ENCODE data around the gene PHOX2A.

PHOX2A gene

DNA sequence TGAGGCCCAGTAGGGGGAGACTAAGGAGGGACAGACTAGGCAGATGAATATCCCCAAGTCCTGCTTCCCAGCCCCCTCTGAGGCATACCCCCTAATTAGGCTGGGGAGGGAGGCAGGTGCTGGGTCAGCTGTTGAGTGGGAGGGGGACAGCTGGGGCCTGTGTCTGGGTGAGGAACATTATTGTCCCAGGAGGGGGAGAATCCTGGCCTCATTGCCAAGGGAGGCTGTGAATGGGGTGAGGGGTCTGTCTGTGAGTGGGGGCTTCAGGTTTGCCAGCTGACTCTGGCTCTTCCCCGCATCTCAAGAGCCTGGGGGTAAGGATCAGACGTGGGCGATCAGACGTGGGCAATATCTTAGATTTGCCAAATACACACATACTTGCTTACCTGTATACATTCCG is 17.3 kb downstream of the PHOX2A start:
- Histone ChIP-seq H3K9ac (ENCODE audit: low read depth, low read length) (no peak overlapping the region), H3K36me3 (ENCODE audit: insufficient read depth, low read length) (peaks cover 47% of the 10 kb centered on the region), H3K27ac (ENCODE audit: low read depth, low read length) (no peak overlapping the region), H3K27me3 (ENCODE audit: insufficient read depth, low read length) (no peaks in the 10 kb centered on the region), H3K4me1 (ENCODE audit: insufficient read depth, low read length) (peaks cover 20% of the 10 kb centered on the region), H3K4me3 (ENCODE audit: low read length) (no peak overlapping the region), H3K9me3 (ENCODE audit: insufficient read depth, low read depth, low read length) (no peaks in the 10 kb centered on the region)
- WGBS, result 84% methylated on average over 5 of the region's 5 CpGs

DNA sequence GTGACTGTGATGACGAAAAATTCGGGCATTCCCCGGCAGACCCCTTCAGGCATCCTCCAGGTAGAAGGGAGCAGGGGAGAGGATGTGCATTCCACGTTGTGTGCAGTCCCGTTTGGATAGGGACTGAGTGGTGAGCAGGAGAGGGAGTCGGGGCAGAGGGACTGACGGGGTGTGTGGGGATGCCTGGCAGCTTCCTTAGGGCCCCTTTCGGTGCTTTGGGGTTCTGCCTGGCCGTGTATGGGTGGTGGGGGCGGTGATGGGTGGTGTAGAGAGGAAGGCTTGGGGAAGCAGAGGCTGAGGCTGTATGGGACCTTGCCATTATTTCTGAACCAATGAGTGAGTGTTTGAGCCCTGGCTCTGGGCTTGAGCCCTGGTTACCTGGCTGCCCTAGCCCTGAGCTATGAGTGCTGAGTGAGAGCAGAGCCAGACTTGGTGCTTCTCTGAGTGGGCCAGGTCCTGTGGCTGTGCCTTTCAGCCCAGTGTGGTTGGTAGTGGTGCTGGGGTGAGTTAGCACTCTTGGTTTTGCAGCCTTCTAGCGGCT is 18.5 kb downstream of the PHOX2A start:
- 8% methylated on average over 11 of the region's 11 CpGs for WGBS
- H3K4me3 ChIP-seq (ENCODE audit: low read length), result peak overlapping the region; percentile 92

DNA sequence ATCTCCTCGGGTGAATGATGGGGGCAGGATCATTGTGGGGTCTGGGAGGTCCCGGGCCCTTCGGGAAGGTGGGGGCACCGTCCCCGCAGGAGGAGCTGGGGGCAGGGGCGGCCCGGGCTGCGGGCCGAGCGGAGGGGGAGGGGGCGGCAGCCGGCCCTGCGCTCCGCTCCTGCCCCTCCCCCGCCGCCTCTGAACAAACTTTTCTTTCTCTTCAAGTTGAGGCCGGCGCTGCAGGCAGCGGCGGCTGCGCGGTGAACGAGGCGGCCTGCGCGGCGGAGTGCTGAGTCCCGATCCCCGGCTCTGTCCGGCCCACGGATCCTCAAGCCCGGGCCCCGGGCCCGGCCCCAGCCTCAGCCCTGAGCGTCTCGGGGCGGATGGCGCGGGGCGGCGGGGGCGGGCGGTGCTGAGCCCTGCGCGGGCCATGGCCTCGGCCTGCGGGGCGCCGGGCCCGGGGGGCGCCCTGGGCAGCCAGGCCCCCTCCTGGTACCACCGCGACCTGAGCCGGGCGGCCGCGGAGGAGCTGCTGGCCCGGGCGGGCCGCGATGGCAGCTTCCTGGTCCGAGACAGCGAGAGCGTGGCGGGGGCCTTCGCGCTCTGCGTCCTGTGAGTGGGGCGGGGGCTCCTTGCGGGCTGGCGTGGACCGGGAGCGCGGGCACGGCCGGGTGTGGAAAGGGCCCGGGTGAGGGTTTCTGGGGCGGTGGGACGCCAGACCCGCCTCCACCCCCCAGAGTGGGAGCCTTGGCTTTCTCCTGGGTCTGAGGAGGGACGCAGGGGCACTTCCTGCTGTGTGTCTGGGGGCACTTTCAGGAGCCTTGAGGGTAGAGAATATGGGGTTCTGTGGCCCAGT is 19.2 kb downstream of the PHOX2A start, which contains the start of gene INPPL1:
Gene INPPL1, plus strand, starts transcription at position 204 of the 847 bp plus-strand sequence. Its CDS starts 218 bp downstream, at position 422.
- under 1% methylated on average over 81 of the region's 81 CpGs for WGBS
- H3K4me3 ChIP-seq (ENCODE audit: low read length), result peak within 1 kb of the TSS; percentile 92
- peaks cover 20% of the 10 kb centered on the region for H3K4me1 ChIP-seq (ENCODE audit: insufficient read depth, low read length)

More for the DNA sequence above, 18.5 kb downstream of the PHOX2A start:
- Histone ChIP-seq H3K36me3 (ENCODE audit: insufficient read depth, low read length) (peaks cover 35% of the 10 kb centered on the region), H3K9me3 (ENCODE audit: insufficient read depth, low read depth, low read length) (no peaks in the 10 kb centered on the region), H3K27ac (ENCODE audit: low read depth, low read length) (no peak overlapping the region), H3K9ac (ENCODE audit: low read depth, low read length) (peak overlapping the region; percentile 87), H3K4me1 (ENCODE audit: insufficient read depth, low read length) (peaks cover 20% of the 10 kb centered on the region), H3K27me3 (ENCODE audit: insufficient read depth, low read length) (no peaks in the 10 kb centered on the region)

DNA sequence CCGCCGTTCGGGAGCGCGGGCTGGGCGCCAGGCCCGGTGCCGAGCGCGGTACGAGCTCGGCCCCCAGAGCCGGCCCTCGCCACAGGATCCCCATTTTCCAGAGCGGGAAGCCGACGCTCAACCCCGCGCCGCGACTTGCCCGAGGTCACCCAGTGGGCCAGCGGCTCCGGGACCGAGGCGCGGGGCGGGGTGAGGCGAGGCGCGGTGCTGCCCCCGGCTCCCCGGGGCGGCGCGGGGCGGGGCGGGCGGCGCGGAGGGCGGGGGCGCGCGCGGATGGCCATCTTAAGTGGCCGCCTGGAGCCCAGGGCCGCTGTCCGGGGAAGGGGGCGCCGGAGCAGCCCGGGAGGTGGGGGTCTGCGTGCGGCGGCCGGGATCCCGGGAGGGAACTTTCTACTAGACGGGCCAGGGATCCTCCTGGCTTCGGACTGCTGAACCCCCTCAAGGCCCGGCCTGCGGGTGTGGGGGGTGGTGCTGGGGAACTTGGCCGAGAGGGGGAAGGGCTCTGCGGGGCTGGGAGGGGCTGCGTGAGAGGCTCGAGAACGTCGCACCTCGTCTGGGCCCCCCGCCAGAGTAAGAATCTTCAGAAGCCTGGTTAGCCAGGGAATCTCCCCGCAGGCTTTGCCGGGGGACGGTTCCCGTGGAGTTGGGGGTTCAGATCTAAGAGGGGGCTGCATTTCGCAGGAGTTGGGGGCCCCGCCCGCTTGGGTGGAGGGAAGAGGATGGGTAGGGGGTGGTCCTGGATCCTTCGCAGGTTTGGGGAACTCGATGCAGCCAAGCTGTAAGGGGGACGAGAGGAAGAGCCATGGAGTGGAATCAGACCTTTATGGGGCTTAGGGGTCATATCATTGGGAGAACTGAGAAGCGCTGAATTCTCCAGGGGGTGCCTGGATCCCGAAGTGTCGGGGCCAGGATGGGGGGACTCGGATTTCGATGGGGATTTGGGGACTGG is 20.1 kb downstream of the PHOX2A start:
- H3K27me3 ChIP-seq (ENCODE audit: insufficient read depth, low read length), result no peaks in the 10 kb centered on the region
- peaks cover 20% of the 10 kb centered on the region for H3K4me1 ChIP-seq (ENCODE audit: insufficient read depth, low read length)
- no peaks in the 10 kb centered on the region for H3K9me3 ChIP-seq (ENCODE audit: insufficient read depth, low read depth, low read length)
- peaks cover 19% of the 10 kb centered on the region for H3K36me3 ChIP-seq (ENCODE audit: insufficient read depth, low read length)
- peak overlapping the region; percentile 96 for H3K27ac ChIP-seq (ENCODE audit: low read depth, low read length)
- H3K4me3 ChIP-seq (ENCODE audit: low read length), result peak overlapping the region; percentile 92
- peak overlapping the region; percentile 87 for H3K9ac ChIP-seq (ENCODE audit: low read depth, low read length)
- WGBS, result under 1% methylated on average over 84 of the region's 84 CpGs

More for the DNA sequence above, 19.2 kb downstream of the PHOX2A start, which contains the start of gene INPPL1:
- Histone ChIP-seq H3K9ac (ENCODE audit: low read depth, low read length) (peak within 1 kb of the TSS; percentile 87), H3K9me3 (ENCODE audit: insufficient read depth, low read depth, low read length) (no peaks in the 10 kb centered on the region), H3K36me3 (ENCODE audit: insufficient read depth, low read length) (peaks cover 28% of the 10 kb centered on the region), H3K27me3 (ENCODE audit: insufficient read depth, low read length) (no peaks in the 10 kb centered on the region), H3K27ac (ENCODE audit: low read depth, low read length) (peak within 1 kb of the TSS; percentile 96)

DNA sequence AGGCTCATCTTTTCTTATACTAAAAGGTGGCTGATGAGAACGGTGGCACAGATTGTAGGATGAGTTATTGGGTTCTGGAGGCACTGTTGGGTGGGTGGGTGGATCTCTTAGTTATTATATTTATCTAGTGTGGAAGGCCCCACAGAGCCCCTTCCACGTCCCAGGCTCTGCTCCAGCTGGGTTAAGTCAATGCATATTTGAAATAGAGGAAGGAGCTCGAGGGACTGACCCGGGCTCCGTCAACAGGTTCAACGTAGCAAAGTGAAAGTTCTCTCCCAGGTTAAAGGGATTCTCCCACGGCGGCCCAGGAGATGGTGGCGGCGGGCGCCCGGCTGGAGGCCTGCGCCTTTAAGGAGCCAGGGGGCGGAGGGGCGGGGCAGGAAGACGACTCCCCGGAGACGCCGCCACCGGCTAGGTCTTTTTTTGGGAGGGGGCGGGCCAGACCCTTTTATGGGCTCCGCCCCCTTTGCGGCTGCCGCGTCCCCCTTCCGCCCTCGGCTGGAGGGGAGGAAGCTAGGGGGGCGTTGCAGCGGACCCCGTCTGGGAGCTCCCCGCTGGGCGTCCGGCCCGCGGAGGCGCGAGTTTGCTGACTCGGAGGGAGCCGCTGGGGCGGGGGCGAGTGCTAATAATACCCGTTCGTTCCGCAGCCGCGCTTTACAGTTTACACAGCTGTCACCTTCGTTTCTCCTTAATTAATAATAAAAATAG is 20.9 kb downstream of the PHOX2A start:
- H3K9me3 ChIP-seq (ENCODE audit: insufficient read depth, low read depth, low read length), result no peaks in the 10 kb centered on the region
- peaks cover 20% of the 10 kb centered on the region for H3K4me1 ChIP-seq (ENCODE audit: insufficient read depth, low read length)
- H3K4me3 ChIP-seq (ENCODE audit: low read length), result peak overlapping the region; percentile 92
- peaks cover 11% of the 10 kb centered on the region for H3K36me3 ChIP-seq (ENCODE audit: insufficient read depth, low read length)
- peaks cover 4% of the 10 kb centered on the region; the same call in 1 of the 2 replicates for H3K27me3 ChIP-seq (ENCODE audit: insufficient read depth, low read length)
- WGBS, result under 1% methylated on average over 47 of the region's 47 CpGs
- H3K27ac ChIP-seq (ENCODE audit: low read depth, low read length), result peak overlapping the region; percentile 96
- peak overlapping the region; percentile 87 for H3K9ac ChIP-seq (ENCODE audit: low read depth, low read length)

DNA sequence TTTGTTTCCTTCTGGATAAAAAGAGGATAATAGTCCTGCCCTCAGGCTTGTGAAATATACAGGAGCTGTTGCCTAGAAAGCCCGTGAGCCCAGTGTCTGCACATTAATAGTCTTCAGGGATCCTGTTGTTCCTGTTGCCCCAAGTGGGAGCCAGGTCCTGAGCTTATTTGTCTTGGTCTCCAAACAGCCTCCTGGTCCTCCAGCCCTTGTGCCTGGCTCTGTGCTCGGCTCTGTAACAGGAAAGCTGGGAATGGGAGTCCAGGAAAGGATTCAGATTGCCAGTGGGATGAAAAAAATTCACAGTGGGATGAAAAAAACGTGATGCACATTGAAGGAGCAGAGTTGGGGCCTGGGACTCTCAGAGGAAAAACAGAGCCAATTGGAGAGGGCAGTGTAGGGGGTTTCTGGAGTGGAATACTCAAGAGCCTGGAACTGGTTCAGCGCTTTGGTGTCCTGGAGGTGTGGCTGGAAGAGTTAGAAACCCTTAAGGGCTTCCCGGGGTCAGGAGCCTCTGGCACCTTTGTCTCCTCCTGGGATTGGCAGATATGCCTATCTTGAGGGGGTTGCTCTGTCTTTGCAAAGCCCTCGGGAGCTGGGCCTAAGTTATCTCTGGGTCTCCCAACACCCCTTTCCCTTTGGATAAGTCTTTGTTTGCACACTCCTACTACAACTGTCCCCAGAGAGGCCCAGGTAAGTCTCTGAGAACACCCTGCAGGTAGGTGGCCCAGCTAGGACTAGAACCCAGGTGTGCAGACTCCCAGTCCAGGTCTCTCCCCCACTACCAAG is 21.7 kb downstream of the PHOX2A start:
- peaks cover 4% of the 10 kb centered on the region; the same call in 1 of the 2 replicates for H3K27me3 ChIP-seq (ENCODE audit: insufficient read depth, low read length)
- peak overlapping the region; percentile 92 for H3K4me3 ChIP-seq (ENCODE audit: low read length)
- 64% methylated on average over 6 of the region's 6 CpGs for WGBS
- peak overlapping the region; percentile 17; the same call in 1 of the 2 replicates for H3K9ac ChIP-seq (ENCODE audit: low read depth, low read length)
- peaks cover 5% of the 10 kb centered on the region for H3K36me3 ChIP-seq (ENCODE audit: insufficient read depth, low read length)
- peak overlapping the region; percentile 81 for H3K27ac ChIP-seq (ENCODE audit: low read depth, low read length)
- H3K9me3 ChIP-seq (ENCODE audit: insufficient read depth, low read depth, low read length), result no peaks in the 10 kb centered on the region
- peaks cover 20% of the 10 kb centered on the region for H3K4me1 ChIP-seq (ENCODE audit: insufficient read depth, low read length)

DNA sequence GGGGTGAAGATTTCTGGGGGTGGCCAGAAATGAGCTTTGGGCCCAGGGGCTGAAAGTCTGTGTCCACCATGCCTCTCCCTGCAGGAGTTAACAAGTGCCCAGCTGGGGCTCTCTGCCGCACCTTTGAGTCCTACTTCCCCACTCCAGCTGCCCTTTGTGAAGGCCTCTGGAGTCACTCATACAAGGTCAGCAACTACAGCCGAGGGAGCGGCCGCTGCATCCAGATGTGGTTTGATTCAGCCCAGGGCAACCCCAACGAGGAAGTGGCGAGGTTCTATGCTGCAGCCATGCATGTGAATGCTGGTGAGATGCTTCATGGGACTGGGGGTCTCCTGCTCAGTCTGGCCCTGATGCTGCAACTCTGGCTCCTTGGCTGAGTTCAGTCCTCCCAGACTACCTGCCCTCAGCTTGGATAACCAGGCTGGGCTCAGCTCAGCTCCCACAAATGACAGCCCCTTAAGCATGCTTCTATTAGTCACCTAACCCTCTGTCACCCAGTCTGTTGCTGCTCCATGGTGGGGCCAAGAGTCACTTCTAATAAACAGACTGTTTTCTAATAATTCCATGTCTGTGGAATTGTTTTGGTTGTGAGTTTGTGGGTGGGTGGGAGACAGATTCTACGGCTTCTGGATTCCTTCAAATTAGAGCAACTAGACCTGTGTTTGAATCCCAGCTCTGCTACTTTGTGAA is 22.4 kb downstream of the PHOX2A start:
- peaks cover 15% of the 10 kb centered on the region for H3K4me1 ChIP-seq (ENCODE audit: insufficient read depth, low read length)
- peaks cover 4% of the 10 kb centered on the region; the same call in 1 of the 2 replicates for H3K27me3 ChIP-seq (ENCODE audit: insufficient read depth, low read length)
- H3K4me3 ChIP-seq (ENCODE audit: low read length), result no peak overlapping the region
- H3K36me3 ChIP-seq (ENCODE audit: insufficient read depth, low read length), result no peaks in the 10 kb centered on the region
- H3K9me3 ChIP-seq (ENCODE audit: insufficient read depth, low read depth, low read length), result no peaks in the 10 kb centered on the region
- no peak overlapping the region for H3K9ac ChIP-seq (ENCODE audit: low read depth, low read length)
- no peak overlapping the region for H3K27ac ChIP-seq (ENCODE audit: low read depth, low read length)
- 81% methylated on average over 7 of the region's 7 CpGs for WGBS

DNA sequence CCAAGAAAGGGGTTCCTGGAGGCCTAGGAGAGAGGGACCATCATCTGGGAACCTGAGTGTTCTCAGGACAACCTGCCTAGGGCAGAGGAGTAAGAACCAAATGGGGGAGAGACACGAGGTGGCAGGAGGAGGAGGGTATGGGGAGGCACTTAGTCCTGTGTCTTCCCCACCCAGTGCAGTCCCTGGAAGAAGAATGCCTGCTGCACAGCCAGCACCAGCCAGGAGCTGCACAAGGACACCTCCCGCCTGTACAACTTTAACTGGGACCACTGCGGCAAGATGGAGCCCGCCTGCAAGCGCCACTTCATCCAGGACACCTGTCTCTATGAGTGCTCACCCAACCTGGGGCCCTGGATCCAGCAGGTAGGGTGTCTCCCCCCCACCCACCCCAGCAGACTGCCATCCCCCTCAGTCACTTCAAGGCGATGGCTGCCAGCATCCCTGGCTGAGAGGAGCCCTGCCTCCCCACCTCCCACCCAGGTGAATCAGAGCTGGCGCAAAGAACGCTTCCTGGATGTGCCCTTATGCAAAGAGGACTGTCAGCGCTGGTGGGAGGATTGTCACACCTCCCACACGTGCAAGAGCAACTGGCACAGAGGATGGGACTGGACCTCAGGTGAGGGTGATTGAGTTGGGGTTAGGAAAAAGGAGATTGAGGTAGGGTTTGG is 23.1 kb downstream of the PHOX2A start:
- peaks cover 14% of the 10 kb centered on the region for H3K4me1 ChIP-seq (ENCODE audit: insufficient read depth, low read length)
- no peak overlapping the region for H3K27ac ChIP-seq (ENCODE audit: low read depth, low read length)
- H3K9me3 ChIP-seq (ENCODE audit: insufficient read depth, low read depth, low read length), result no peaks in the 10 kb centered on the region
- peaks cover 4% of the 10 kb centered on the region; the same call in 1 of the 2 replicates for H3K27me3 ChIP-seq (ENCODE audit: insufficient read depth, low read length)
- H3K36me3 ChIP-seq (ENCODE audit: insufficient read depth, low read length), result no peaks in the 10 kb centered on the region
- H3K9ac ChIP-seq (ENCODE audit: low read depth, low read length), result no peak overlapping the region
- no peak overlapping the region for H3K4me3 ChIP-seq (ENCODE audit: low read length)
- WGBS, result 90% methylated on average over 10 of the region's 10 CpGs

DNA sequence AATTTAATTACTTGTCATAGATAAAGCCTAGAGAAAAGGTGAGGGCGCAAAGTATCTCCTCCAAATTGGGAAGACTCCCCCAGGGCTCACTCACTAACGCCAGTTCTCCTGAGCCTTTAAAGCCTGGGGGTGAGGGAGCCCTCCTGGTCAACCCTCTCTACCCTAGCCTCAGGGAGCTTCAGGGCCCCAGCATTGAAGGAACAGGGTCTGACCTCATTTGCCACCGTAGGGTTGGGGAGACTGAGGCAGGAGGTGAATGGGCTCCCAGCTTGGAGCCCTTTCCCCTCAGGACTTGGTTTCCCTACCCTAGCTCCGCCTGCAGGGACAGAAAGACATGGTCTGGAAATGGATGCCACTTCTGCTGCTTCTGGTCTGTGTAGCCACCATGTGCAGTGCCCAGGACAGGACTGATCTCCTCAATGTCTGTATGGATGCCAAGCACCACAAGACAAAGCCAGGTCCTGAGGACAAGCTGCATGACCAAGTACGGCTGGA is 25.7 kb downstream of the PHOX2A start:
- H3K4me1 ChIP-seq (ENCODE audit: insufficient read depth, low read length), result peaks cover 9% of the 10 kb centered on the region
- H3K4me3 ChIP-seq (ENCODE audit: low read length), result no peak overlapping the region
- no peak overlapping the region for H3K27ac ChIP-seq (ENCODE audit: low read depth, low read length)
- no peaks in the 10 kb centered on the region for H3K36me3 ChIP-seq (ENCODE audit: insufficient read depth, low read length)
- 96% methylated on average over 5 of the region's 5 CpGs for WGBS
- peaks cover 4% of the 10 kb centered on the region for H3K27me3 ChIP-seq (ENCODE audit: insufficient read depth, low read length)
- no peaks in the 10 kb centered on the region for H3K9me3 ChIP-seq (ENCODE audit: insufficient read depth, low read depth, low read length)
- no peak overlapping the region for H3K9ac ChIP-seq (ENCODE audit: low read depth, low read length)

Data from HUES64 (cell line).